ENCODE measurements around the gene SCAF11. TPM values are rescaled to one million over a fixed set of nuclear protein-coding genes. Genes with fewer than 3 reads are reported as not detected.

The SCAF11 gene
- total and polyA plus RNA-seq, 4 donors: 56.9 to 102 (median 74.0) TPM

GRCh38 chr12:45966486-45966885 is 23.9 kb downstream of the SCAF11 start:
- no peak overlapping the region for H3K4me3 ChIP-seq (ENCODE audit: low read depth, low read length)
- H3K9me3 ChIP-seq (ENCODE audit: control insufficient read depth, insufficient read depth, low read length): no peaks in the 10 kb centered on the region
- H3K27ac ChIP-seq (ENCODE audit: low read depth, low read length): peak overlapping the region; percentile 15
- no peaks in the 10 kb centered on the region for H3K27me3 ChIP-seq (ENCODE audit: control insufficient read depth, insufficient read depth, low read length)
- WGBS (ENCODE audit: insufficient coverage): 60% methylated on average over 1 of the region's 1 CpG
- peak in 1 of 6 donors; percentile 21 for DNase-seq (ENCODE audit: low read depth in 4 of 6, low spot score in 6 of 6)
- no peaks in the 10 kb centered on the region for H3K36me3 ChIP-seq (ENCODE audit: control insufficient read depth, insufficient read depth, low read length)
- H3K4me1 ChIP-seq (ENCODE audit: control insufficient read depth, insufficient read depth, low read length): no peaks in the 10 kb centered on the region

GRCh38 chr12:45962553-45963325 is 27.6 kb downstream of the SCAF11 start:
- peak in 1 of 6 donors; percentile 13 for DNase-seq (ENCODE audit: low read depth in 4 of 6, low spot score in 6 of 6)
- Histone ChIP-seq H3K27me3 (ENCODE audit: control insufficient read depth, insufficient read depth, low read length) (no peaks in the 10 kb centered on the region), H3K9me3 (ENCODE audit: control insufficient read depth, insufficient read depth, low read length) (no peaks in the 10 kb centered on the region), H3K4me3 (ENCODE audit: low read depth, low read length) (no peak overlapping the region), H3K27ac (ENCODE audit: low read depth, low read length) (no peak overlapping the region), H3K36me3 (ENCODE audit: control insufficient read depth, insufficient read depth, low read length) (no peaks in the 10 kb centered on the region), H3K4me1 (ENCODE audit: control insufficient read depth, insufficient read depth, low read length) (no peaks in the 10 kb centered on the region)
- WGBS (ENCODE audit: insufficient coverage): no CpG with 5 or more reads among the region's 4 CpGs

- DNase-seq (ENCODE audit: low read depth in 4 of 6, low spot score in 6 of 6): no peak
- Histone ChIP-seq H3K4me1 (ENCODE audit: control insufficient read depth, insufficient read depth, low read length) (no peaks in the 10 kb centered on the region), H3K27me3 (ENCODE audit: control insufficient read depth, insufficient read depth, low read length) (no peaks in the 10 kb centered on the region), H3K4me3 (ENCODE audit: low read depth, low read length) (no peak overlapping the region), H3K36me3 (ENCODE audit: control insufficient read depth, insufficient read depth, low read length) (no peaks in the 10 kb centered on the region), H3K9me3 (ENCODE audit: control insufficient read depth, insufficient read depth, low read length) (no peaks in the 10 kb centered on the region), H3K27ac (ENCODE audit: low read depth, low read length) (no peak overlapping the region)
- WGBS (ENCODE audit: insufficient coverage): no CpG with 5 or more reads among the region's 2 CpGs
Observed at GRCh38 chr12:45959728-45960127, 30.6 kb downstream of the SCAF11 start.

- H3K4me3 ChIP-seq (ENCODE audit: low read depth, low read length): no peak overlapping the region
- no peaks in the 10 kb centered on the region for H3K36me3 ChIP-seq (ENCODE audit: control insufficient read depth, insufficient read depth, low read length)
- no peak for DNase-seq (ENCODE audit: low read depth in 4 of 6, low spot score in 6 of 6)
- H3K4me1 ChIP-seq (ENCODE audit: control insufficient read depth, insufficient read depth, low read length): no peaks in the 10 kb centered on the region
- H3K9me3 ChIP-seq (ENCODE audit: control insufficient read depth, insufficient read depth, low read length): no peaks in the 10 kb centered on the region
- no peak overlapping the region for H3K27ac ChIP-seq (ENCODE audit: low read depth, low read length)
- no peaks in the 10 kb centered on the region for H3K27me3 ChIP-seq (ENCODE audit: control insufficient read depth, insufficient read depth, low read length)
- 100% methylated on average over 2 of the region's 5 CpGs for WGBS (ENCODE audit: insufficient coverage)
Observed at GRCh38 chr12:45959025-45959424, 31.3 kb downstream of the SCAF11 start.

GRCh38 chr12:45948546-45948945 is 41.8 kb downstream of the SCAF11 start:
- Histone ChIP-seq H3K4me3 (ENCODE audit: low read depth, low read length) (no peak overlapping the region), H3K4me1 (ENCODE audit: control insufficient read depth, insufficient read depth, low read length) (no peaks in the 10 kb centered on the region), H3K9me3 (ENCODE audit: control insufficient read depth, insufficient read depth, low read length) (no peaks in the 10 kb centered on the region), H3K36me3 (ENCODE audit: control insufficient read depth, insufficient read depth, low read length) (peaks cover 7% of the 10 kb centered on the region), H3K27me3 (ENCODE audit: control insufficient read depth, insufficient read depth, low read length) (no peaks in the 10 kb centered on the region), H3K27ac (ENCODE audit: low read depth, low read length) (no peak overlapping the region)
- no peak for DNase-seq (ENCODE audit: low read depth in 4 of 6, low spot score in 6 of 6)

- Histone ChIP-seq H3K36me3 (ENCODE audit: control insufficient read depth, insufficient read depth, low read length) (peaks cover 7% of the 10 kb centered on the region), H3K4me1 (ENCODE audit: control insufficient read depth, insufficient read depth, low read length) (no peaks in the 10 kb centered on the region), H3K27ac (ENCODE audit: low read depth, low read length) (no peak overlapping the region), H3K4me3 (ENCODE audit: low read depth, low read length) (no peak overlapping the region), H3K9me3 (ENCODE audit: control insufficient read depth, insufficient read depth, low read length) (no peaks in the 10 kb centered on the region), H3K27me3 (ENCODE audit: control insufficient read depth, insufficient read depth, low read length) (no peaks in the 10 kb centered on the region)
- WGBS (ENCODE audit: insufficient coverage): 100% methylated on average over 1 of the region's 1 CpG
- DNase-seq (ENCODE audit: low read depth in 4 of 6, low spot score in 6 of 6): no peak
Observed at GRCh38 chr12:45946435-45946834, 43.9 kb downstream of the SCAF11 start.

- peaks cover 7% of the 10 kb centered on the region for H3K36me3 ChIP-seq (ENCODE audit: control insufficient read depth, insufficient read depth, low read length)
- no CpG with 5 or more reads among the region's 1 CpG for WGBS (ENCODE audit: insufficient coverage)
Observed at GRCh38 chr12:45944771-45945170, 45.6 kb downstream of the SCAF11 start.

GRCh38 chr12:45939759-45940158 is 50.6 kb downstream of the SCAF11 start:
- Histone ChIP-seq H3K27ac (ENCODE audit: low read depth, low read length) (no peak overlapping the region), H3K9me3 (ENCODE audit: control insufficient read depth, insufficient read depth, low read length) (no peaks in the 10 kb centered on the region), H3K4me1 (ENCODE audit: control insufficient read depth, insufficient read depth, low read length) (no peaks in the 10 kb centered on the region), H3K4me3 (ENCODE audit: low read depth, low read length) (no peak overlapping the region), H3K36me3 (ENCODE audit: control insufficient read depth, insufficient read depth, low read length) (no peaks in the 10 kb centered on the region), H3K27me3 (ENCODE audit: control insufficient read depth, insufficient read depth, low read length) (no peaks in the 10 kb centered on the region)
- DNase-seq (ENCODE audit: low read depth in 4 of 6, low spot score in 6 of 6): no peak
- WGBS (ENCODE audit: insufficient coverage): no CpG with 5 or more reads among the region's 2 CpGs

More at GRCh38 chr12:45944771-45945170, 45.6 kb downstream of the SCAF11 start:
- no peak for DNase-seq (ENCODE audit: low read depth in 4 of 6, low spot score in 6 of 6)
- Histone ChIP-seq H3K27ac (ENCODE audit: low read depth, low read length) (no peak overlapping the region), H3K4me1 (ENCODE audit: control insufficient read depth, insufficient read depth, low read length) (no peaks in the 10 kb centered on the region), H3K27me3 (ENCODE audit: control insufficient read depth, insufficient read depth, low read length) (no peaks in the 10 kb centered on the region), H3K4me3 (ENCODE audit: low read depth, low read length) (no peak overlapping the region), H3K9me3 (ENCODE audit: control insufficient read depth, insufficient read depth, low read length) (no peaks in the 10 kb centered on the region)

GRCh38 chr12:45938566-45938965 is 51.8 kb downstream of the SCAF11 start:
- H3K4me1 ChIP-seq (ENCODE audit: control insufficient read depth, insufficient read depth, low read length): no peaks in the 10 kb centered on the region
- H3K27me3 ChIP-seq (ENCODE audit: control insufficient read depth, insufficient read depth, low read length): no peaks in the 10 kb centered on the region
- H3K4me3 ChIP-seq (ENCODE audit: low read depth, low read length): no peak overlapping the region
- no CpG with 5 or more reads among the region's 2 CpGs for WGBS (ENCODE audit: insufficient coverage)
- no peaks in the 10 kb centered on the region for H3K36me3 ChIP-seq (ENCODE audit: control insufficient read depth, insufficient read depth, low read length)
- H3K9me3 ChIP-seq (ENCODE audit: control insufficient read depth, insufficient read depth, low read length): no peaks in the 10 kb centered on the region
- no peak overlapping the region for H3K27ac ChIP-seq (ENCODE audit: low read depth, low read length)
- DNase-seq (ENCODE audit: low read depth in 4 of 6, low spot score in 6 of 6): no peak

GRCh38 chr12:45934956-45935355 is 55.4 kb downstream of the SCAF11 start:
- no peak overlapping the region for H3K27ac ChIP-seq (ENCODE audit: low read depth, low read length)
- no CpG with 5 or more reads among the region's 1 CpG for WGBS (ENCODE audit: insufficient coverage)
- H3K4me1 ChIP-seq (ENCODE audit: control insufficient read depth, insufficient read depth, low read length): no peaks in the 10 kb centered on the region
- no peaks in the 10 kb centered on the region for H3K27me3 ChIP-seq (ENCODE audit: control insufficient read depth, insufficient read depth, low read length)
- H3K9me3 ChIP-seq (ENCODE audit: control insufficient read depth, insufficient read depth, low read length): no peaks in the 10 kb centered on the region
- H3K4me3 ChIP-seq (ENCODE audit: low read depth, low read length): no peak overlapping the region
- H3K36me3 ChIP-seq (ENCODE audit: control insufficient read depth, insufficient read depth, low read length): peaks cover 2% of the 10 kb centered on the region
- peak in 1 of 6 donors; percentile 9 for DNase-seq (ENCODE audit: low read depth in 4 of 6, low spot score in 6 of 6)
